GM06990 (cell line): ENCODE data around the gene TCFL5.

Experiments used
- DNase-seq: peaks from one replicate; pipeline ENCODE4 v3.0.0-alpha.2; 2011; ENCODE audit not compliant: insufficient read length; ENCODE audit errors: extremely low read depth
- H3K27me3 ChIP-seq: replicated peaks from 2 replicates; pipeline ENCODE4 v1.6.0; 2011; ENCODE audit warnings: low read length; ENCODE audit not compliant: control insufficient read depth, insufficient read depth
- H3K36me3 ChIP-seq: 2 replicates; pipeline ENCODE4 v1.5.1; 2011; ENCODE audit warnings: low read length; ENCODE audit not compliant: control insufficient read depth, insufficient read depth
- H3K4me3 ChIP-seq: replicated peaks from 2 replicates; pipeline ENCODE4 v1.5.1; 2011; ENCODE audit warnings: low read depth, mild to moderate bottlenecking, control low read depth, low read length
- CTCF ChIP-seq: IDR thresholded peaks from 2 replicates; pipeline ENCODE4 v1.5.1; 2011; ENCODE audit warnings: low read length, control low read depth, mild to moderate bottlenecking, inconsistent platforms; ENCODE audit not compliant: insufficient read depth, poor library complexity, severe bottlenecking

Gene TCFL5

GRCh38 chr20:62815066-62815991 lies 46.3 kb downstream of the TCFL5 start:
- peaks cover 10% of the 10 kb centered on the region for H3K36me3 ChIP-seq
- H3K27me3 ChIP-seq = no peaks in the 10 kb centered on the region; the same call in 1 of the 2 replicates
- no peak for DNase-seq
- no peak for TF ChIP-seq CTCF
- H3K4me3 ChIP-seq = no peak overlapping the region

GRCh38 chr20:62814709-62815065 lies 46.9 kb downstream of the TCFL5 start:
- Histone ChIP-seq H3K36me3 (peaks cover 16% of the 10 kb centered on the region), H3K4me3 (no peak overlapping the region), H3K27me3 (no peaks in the 10 kb centered on the region; the same call in 1 of the 2 replicates)
- no peak for DNase-seq
- TF ChIP-seq CTCF = no peak

GRCh38 chr20:62814060-62814708 lies 47.4 kb downstream of the TCFL5 start:
- DNase-seq = no peak
- Histone ChIP-seq H3K27me3 (no peaks in the 10 kb centered on the region; the same call in 1 of the 2 replicates), H3K4me3 (no peak overlapping the region), H3K36me3 (peaks cover 18% of the 10 kb centered on the region)
- no peak for TF ChIP-seq CTCF

- no peak overlapping the region for H3K4me3 ChIP-seq
- DNase-seq = no peak
- H3K27me3 ChIP-seq = no peaks in the 10 kb centered on the region; the same call in 1 of the 2 replicates
- no peak for TF ChIP-seq CTCF
- H3K36me3 ChIP-seq = peaks cover 22% of the 10 kb centered on the region
These were observed 48.0 kb downstream of the TCFL5 start for GRCh38 chr20:62813588-62813987.

GRCh38 chr20:62812907-62813200 lies 48.8 kb downstream of the TCFL5 start:
- Histone ChIP-seq H3K36me3 (peaks cover 25% of the 10 kb centered on the region), H3K4me3 (no peak overlapping the region), H3K27me3 (no peaks in the 10 kb centered on the region; the same call in 1 of the 2 replicates)
- no peak for DNase-seq
- no peak for TF ChIP-seq CTCF
